SHP77 (cell line): Measurements from ENCODE around the gene MUC7.
"Not testable (repeated sequence)": the region's sequence is repeated elsewhere in the genome, so short reads cannot be mapped to it uniquely, and the experiment has no call there.

Experiments
- DNase-seq, 2 experiments: peaks; one replicate each; lab custom pipeline; 2025; lab: John Stamatoyannopoulos, UW

Gene MUC7

DNA sequence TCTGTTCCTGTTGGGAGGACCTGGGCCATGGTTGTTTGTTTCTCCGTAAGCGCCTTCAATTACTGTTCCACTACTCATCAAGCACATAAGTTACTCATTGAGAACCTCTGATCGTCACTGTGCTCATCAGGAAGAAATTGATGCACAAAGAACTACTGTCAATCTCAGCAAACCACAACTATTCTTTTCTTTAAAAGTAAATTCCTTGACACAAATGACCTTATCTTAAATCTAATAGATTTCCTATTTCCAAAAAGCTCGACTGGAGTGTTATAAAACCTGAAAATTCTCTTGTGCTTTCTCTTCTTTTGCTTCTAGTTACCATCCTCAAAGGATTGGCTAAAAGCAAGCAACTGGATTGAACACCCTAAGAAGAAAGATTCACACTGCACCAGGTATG is at the start of gene MUC7:
MUC7 (plus strand) TSS at position 301 of the 400 bp plus-strand sequence. CDS start 1,825 bp downstream, outside the sequence.
- DNase-seq: no peak

GRCh38 chr4:70425306-70425705 is 46.7 kb upstream of the MUC7 start:
- no peak for DNase-seq

DNA sequence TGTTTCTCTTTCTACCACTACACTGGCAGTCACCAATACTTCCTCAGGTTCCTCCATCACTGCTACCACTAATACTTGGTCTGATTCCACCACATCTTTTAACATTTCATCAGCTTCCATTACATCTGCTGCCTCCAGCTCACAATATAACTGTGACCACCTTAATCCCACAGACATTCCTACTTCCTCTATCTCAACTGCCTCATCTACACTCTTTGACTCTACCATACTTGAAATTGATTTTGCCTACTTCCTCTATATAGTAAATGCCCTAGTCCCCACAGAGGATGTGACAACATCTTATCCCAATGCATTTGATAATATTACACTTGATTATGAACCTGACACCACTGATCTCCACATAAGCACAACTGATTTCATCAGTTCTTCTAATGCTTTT is 45.2 kb upstream of the MUC7 start:
- no peak for DNase-seq

DNA sequence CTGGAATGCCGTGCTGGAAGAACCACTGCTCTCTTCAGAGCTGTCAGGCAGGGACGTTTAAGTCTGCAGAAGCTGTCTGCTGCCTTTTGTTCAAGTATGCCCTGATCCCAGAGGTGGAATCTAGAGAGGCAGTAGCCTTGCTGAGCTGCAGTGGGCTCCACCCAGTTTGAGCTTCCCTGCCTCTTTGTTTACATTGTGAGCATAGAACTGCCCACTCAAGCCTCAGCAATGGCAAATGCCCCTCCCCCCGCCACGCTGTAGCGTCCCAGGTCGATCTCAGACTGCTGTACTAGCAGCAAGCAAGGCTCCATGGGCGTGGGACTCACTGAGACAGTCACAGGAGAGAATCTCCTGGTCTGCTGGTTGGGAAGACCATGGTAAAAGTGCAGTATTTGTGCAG is 34.8 kb upstream of the MUC7 start:
- no peak for DNase-seq

- no peak for DNase-seq
Measured at GRCh38 chr4:70442474-70442873, 29.5 kb upstream of the MUC7 start.

- DNase-seq: no peak
Measured at GRCh38 chr4:70443329-70443728, 28.7 kb upstream of the MUC7 start.

GRCh38 chr4:70449220-70449619 is 22.8 kb upstream of the MUC7 start:
- no peak for DNase-seq

DNA sequence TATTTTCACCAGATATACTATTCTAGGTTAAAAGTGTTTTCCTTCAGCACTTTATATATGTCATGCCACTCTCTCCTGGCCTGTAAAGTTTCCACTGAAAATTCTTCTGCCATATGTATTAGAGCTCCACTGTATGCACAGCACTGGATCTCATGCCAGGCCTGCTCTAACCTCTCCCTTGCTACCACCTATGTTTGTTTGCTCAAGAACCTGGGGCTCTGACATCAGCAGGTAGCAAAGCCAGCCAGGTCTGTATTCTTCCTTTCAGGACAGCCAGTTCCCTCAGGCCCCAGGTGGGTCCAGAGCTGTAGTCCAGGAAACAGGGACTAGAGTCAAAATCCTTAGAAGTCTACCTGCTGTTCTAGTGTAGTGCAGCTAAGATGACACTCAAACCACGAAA is 19.1 kb upstream of the MUC7 start:
- no peak for DNase-seq

DNA sequence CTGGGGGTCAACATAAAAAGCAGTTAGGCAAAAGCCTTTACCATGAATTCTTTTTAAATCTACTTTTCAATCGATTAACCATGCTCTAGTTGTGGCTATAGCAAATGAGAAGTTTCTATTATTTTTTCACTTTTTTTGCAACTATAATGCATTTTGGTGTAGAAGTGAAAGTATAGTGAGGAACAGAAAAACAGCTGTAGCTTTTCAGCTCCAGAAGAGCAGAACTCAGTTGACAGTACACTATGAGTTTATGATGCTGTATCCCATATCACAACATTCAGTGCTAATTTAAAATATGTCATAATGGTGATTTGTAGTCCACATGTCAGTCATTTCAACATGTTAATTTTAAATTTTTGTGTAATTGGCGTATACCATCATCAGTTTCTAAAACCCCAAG is 8.7 kb upstream of the MUC7 start:
- no peak for DNase-seq

DNA sequence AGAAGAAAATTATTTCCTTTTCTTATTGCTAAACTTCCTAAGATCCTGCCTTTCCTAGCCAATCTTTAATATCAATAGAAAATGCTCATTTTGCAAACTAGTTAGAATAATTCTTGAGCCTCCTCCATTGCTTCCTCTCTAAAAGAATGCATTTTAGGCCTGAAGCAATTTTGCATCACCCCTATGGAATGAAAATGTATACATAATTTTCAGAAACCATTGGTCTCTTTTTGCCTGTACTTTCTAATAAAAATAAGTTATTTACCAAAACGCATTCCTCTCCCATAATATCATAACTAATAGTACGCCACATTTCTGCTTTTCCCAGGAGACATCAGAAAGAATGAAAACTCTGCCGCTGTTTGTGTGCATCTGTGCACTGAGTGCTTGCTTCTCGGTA is 1.7 kb downstream of the MUC7 start:
- DNase-seq: no peak

DNA sequence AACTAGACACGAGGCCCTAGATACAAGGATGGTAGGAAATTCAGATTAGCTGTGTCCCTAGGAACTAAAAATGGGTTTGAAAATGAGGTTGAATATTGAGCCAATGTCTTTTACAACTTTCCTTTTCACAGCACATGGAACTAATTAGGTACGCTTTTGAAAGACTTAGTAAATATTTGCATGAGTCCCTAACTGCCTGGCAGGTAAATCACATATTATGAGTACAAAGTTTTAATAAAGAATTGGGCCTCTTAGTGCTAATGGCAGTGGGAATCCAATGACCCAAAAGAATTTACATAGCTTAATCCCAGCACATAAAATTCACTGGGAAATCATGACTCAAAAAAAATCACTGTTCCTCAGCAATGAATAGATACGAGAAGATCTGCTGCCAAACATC is 16.8 kb downstream of the MUC7 start:
- DNase-seq: no peak

DNA sequence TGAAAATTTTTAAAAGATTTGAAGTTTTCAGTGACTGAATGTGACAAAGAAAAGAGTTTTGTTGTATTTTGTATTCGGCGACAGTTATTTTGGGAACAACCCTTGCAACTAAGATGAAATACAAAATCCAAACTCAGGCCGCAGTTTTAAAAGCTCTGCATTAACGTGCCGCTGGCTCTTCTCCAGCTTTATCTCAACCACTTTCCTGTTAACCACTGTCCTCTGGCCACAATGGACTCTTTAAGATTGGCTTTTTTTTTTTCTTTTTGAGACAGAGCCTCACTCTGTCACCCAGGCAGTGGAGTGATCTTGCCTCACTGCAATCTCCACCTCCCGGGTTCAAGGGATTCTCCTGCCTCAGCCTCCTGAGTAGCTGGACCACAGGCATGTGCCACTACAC is 24.2 kb downstream of the MUC7 start:
- no peak for DNase-seq

- not testable (repeated sequence) for DNase-seq
Measured at GRCh38 chr4:70501838-70502237, 29.8 kb downstream of the MUC7 start.

DNA sequence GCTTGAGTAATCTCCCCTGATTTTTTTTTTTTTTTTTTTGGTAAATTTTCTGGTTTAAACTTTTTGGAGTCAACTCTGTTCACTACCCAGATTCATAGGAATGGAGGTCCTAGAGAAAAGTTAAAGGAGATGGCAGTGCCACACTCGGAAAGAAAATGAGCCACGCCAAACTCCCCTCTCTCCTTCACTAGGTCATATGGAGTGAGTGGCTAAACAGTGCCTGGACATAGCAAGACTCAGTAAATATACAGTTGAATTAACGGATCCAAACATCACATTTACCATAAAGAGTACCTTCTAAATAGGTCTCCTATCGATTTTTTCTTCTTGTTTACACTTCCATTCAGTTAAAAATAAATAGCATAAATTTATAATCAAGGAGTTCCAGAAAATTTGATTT is 32.7 kb downstream of the MUC7 start:
- DNase-seq: no peak

- peak; percentile 29 to 35 for DNase-seq
Measured at GRCh38 chr4:70505151-70505748, 33.3 kb downstream of the MUC7 start.

- no peak for DNase-seq
Measured at GRCh38 chr4:70508801-70509200, 36.8 kb downstream of the MUC7 start.

GRCh38 chr4:70511365-70511764 is 39.4 kb downstream of the MUC7 start:
- no peak for DNase-seq

DNA sequence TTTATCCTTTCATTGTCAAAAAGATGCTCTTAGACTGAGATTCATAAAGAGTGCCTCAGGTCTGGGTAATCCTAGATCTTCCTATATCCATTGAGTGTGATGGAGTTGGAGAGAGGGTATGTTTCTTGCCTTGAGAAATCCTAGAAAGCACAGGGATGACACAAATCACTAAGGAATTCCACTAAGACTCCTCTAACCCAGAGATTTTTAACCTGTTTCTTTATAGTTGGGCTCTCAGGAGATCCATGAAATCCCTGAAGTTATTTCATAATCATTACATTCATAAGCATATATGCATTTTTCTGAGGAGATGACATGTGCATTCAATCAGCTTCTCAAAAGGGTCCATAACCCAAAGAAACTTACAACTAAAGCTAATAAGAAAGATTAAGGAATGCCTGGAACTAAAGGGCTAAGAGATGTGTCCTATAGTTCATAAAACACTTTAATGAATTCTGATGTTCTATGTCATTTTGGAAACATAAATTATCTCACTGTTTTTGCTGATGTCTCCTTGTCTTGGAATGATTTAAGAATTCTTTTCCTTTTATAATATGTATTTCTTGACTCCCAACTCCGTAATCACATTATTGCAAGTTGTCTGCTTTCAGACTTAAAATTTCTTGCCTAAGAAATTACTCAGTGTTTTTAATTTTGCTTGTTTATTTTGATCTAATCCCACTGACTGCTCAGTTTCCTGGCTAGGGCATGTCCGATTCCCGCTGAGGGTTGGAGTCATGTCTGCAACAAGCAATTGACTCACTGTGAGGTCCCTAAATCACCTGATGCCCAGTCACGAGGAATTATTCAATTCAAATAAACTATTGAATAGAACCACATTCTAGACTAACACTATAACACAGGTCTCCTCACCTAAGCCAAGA is 43.6 kb downstream of the MUC7 start:
- no peak for DNase-seq

DNA sequence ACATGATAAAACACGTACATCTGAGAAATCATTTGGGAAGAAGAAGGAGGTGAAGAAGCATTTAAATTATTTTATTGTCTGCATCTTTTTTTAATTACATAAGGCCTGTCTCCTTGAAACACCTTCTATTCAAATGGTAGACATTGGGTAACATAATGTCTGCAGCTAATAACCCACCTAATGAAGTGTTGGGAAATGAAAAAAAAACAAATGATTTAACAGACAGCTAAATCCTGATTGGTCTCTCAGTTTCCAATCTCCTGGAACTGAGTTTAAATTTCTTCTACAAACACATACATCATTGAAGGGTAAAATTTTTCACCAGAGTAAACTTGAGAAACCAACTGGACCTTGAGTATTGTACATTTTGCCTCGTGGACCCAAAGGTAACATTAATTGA is 46.3 kb downstream of the MUC7 start, which contains the start of gene AMTN:
AMTN (plus strand) TSS at position 301 of the 400 bp plus-strand sequence. CDS start 209 bp downstream, outside the sequence.
- no peak for DNase-seq

DNA sequence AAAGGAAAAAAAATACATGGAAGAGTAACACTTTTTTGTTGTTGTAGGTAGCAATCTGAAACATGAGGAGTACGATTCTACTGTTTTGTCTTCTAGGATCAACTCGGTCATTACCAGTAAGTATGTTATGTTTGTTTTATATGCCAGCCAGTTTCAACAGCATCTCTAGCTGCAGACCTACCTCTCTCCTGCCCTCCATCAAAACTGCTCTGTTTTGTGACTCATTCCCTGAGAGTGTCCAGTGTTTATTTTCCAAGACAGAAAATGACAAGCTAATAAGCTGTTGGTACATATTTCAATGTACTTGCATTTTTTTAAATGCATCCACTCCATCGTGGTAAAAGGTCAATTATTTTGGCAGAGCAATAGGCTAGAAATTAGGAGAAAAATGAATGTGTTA is 46.7 kb downstream of the MUC7 start:
- no peak for DNase-seq

DNA sequence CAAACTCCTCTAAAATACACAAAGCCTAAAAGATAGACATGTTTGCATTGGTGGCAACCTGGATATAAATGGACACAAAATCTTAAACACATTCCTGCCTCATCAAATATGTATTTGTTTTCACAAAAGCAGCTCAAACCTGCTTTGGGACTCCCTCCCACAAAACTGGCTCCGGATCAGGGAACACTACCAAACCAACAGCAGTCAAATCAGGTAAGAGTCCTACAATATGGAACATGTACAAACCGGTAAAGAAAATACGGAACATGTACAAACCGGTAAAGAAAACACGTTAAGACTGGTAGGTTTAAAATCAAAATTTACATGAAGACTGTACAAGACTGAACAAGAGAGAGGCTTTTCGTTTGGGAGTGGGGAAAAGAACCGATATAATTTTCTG is 50.6 kb downstream of the MUC7 start:
- DNase-seq: no peak

DNA sequence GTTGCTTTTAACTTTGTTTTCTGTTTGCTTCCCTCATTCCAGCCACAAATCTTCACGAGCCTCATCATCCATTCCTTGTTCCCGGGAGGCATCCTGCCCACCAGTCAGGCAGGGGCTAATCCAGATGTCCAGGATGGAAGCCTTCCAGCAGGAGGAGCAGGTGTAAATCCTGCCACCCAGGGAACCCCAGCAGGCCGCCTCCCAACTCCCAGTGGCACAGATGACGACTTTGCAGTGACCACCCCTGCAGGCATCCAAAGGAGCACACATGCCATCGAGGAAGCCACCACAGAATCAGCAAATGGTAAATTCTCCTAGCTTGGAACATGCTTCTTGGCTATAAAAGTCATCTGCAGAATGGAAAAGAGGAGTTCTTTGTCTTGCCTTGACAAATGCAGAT is 59.0 kb downstream of the MUC7 start:
- DNase-seq: no peak

DNA sequence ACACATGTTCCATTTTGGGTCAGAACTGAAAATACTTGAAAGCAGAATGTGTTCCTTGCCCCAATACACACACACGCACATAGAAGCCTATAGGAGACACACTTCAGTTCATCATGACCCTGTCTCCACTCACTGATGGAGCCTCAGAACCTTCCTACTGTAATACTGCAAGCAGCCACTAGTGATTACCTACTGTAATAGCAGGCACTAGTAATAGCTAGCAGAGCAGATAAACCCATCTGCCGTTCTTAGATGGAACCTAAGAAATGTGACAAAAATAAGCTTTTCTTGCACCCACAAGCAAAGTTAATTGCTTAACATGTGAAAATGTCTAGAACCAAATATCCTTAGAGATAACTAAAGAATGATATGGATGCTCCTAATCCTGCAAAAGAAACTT is 60.0 kb downstream of the MUC7 start:
- no peak for DNase-seq
